ENCODE results near the gene IL17C. TPM values are rescaled to one million over a fixed set of nuclear protein-coding genes. Genes with fewer than 3 reads are reported as not detected.

Gene IL17C
- total and polyA plus RNA-seq, 2 donors (not counting 1 experiment from before 2014, with no cell fraction given): 1.3 to 1.5 TPM

DNA sequence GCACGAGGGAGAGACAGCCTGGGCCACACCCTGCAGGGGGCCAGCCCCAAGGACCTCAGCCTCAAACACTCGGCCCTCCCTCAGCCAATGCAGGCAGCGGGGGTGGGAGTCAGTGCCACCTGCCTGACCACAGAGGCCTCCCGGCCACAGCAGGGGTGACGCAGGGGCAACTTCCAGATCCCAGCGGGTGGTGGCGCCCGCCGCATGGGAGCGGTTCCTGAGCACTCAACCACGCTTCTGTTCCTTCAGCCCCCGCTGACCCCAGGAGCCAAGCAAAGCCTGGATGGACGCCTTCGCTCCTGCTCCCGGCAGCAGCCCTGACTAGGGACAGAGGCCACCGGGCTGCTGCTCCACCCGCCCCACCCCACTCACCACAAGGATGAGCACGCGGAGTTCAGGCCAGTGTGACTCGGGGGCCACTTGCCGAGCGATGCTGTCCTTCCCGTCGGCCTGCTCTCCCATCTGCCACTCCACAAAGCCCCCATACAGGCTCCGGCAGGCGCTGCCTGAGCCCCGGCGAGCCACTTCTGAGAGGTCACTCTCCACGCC lies 17.4 kb downstream of the IL17C start:
- H2AFZ ChIP-seq (ENCODE audit: insufficient read depth, low read depth, low read length, poor library complexity, severe bottlenecking): no peak overlapping the region
- no peak overlapping the region for H3K27ac Mint-ChIP-seq
- H3K4me1 ChIP-seq (ENCODE audit: control insufficient read depth in 2 of 2, insufficient read depth in 2 of 2, low read length in 2 of 2): peaks cover 12 to 25% of the 10 kb centered on the region in 2 donors
- no peak for ATAC-seq (ENCODE audit: low read depth)
- peaks cover 51% of the 10 kb centered on the region for H3K79me2 ChIP-seq (ENCODE audit: control insufficient read depth, insufficient read depth, low read length)
- peaks cover 0 to 18% of the 10 kb centered on the region in 2 experiments for H3K36me3 ChIP-seq (replicated peaks in 1 of 2; ENCODE audit: control extremely low read depth in 1 of 2, control insufficient read depth in 1 of 2, extremely low read depth in 1 of 2, insufficient read depth in 2 of 2, low read length in 1 of 2)
- no peaks in the 10 kb centered on the region for H3K27me3 ChIP-seq (replicated peaks in 1 of 4; ENCODE audit: control extremely low read depth in 1 of 4, control insufficient read depth in 3 of 4, insufficient read depth in 4 of 4, low read length in 3 of 4)
- H3K9ac ChIP-seq (ENCODE audit: low read length): no peak overlapping the region
- no peak overlapping the region for H3K4me3 ChIP-seq (ENCODE audit: control extremely low read depth in 1 of 5, extremely low read depth in 1 of 5, insufficient read depth in 1 of 5, low read depth in 2 of 5, low read length in 4 of 5)
- H3K27me3 Mint-ChIP-seq: no peaks in the 10 kb centered on the region
- no peaks in the 10 kb centered on the region for H3K9me3 ChIP-seq (ENCODE audit: control extremely low read depth in 1 of 3, control insufficient read depth in 2 of 3, insufficient read depth in 1 of 3, low read length in 2 of 3)
- no peak overlapping the region for H3K27ac ChIP-seq (ENCODE audit: low read length in 2 of 2)
- POLR2A ChIA-PET: no interaction called here
- CTCF ChIA-PET: no interaction called here
- DNase-seq: no peak
- H4K20me1 ChIP-seq (ENCODE audit: control insufficient read depth, insufficient read depth, low read length, poor library complexity, severe bottlenecking): peaks cover 5% of the 10 kb centered on the region
- no peaks in the 10 kb centered on the region for H3K9me3 Mint-ChIP-seq (ENCODE audit: insufficient read depth)
- intact Hi-C loops (cut with micrococcal nuclease): no loop called here
- WGBS (ENCODE audit: insufficient coverage): 94% methylated on average over 29 of the region's 29 CpGs
- H3K4me1 Mint-ChIP-seq: peaks cover 20% of the 10 kb centered on the region
- no peak overlapping the region for H3K4me2 ChIP-seq (replicated peaks; ENCODE audit: low read depth, low read length, poor library complexity, severe bottlenecking)
- H3K4me3 Mint-ChIP-seq: no peak overlapping the region
- TF ChIP-seq, protein P1, sequence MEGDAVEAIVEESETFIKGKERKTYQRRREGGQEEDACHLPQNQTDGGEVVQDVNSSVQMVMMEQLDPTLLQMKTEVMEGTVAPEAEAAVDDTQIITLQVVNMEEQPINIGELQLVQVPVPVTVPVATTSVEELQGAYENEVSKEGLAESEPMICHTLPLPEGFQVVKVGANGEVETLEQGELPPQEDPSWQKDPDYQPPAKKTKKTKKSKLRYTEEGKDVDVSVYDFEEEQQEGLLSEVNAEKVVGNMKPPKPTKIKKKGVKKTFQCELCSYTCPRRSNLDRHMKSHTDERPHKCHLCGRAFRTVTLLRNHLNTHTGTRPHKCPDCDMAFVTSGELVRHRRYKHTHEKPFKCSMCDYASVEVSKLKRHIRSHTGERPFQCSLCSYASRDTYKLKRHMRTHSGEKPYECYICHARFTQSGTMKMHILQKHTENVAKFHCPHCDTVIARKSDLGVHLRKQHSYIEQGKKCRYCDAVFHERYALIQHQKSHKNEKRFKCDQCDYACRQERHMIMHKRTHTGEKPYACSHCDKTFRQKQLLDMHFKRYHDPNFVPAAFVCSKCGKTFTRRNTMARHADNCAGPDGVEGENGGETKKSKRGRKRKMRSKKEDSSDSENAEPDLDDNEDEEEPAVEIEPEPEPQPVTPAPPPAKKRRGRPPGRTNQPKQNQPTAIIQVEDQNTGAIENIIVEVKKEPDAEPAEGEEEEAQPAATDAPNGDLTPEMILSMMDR (IDR thresholded peaks at IDR 0.05): no peak

DNA sequence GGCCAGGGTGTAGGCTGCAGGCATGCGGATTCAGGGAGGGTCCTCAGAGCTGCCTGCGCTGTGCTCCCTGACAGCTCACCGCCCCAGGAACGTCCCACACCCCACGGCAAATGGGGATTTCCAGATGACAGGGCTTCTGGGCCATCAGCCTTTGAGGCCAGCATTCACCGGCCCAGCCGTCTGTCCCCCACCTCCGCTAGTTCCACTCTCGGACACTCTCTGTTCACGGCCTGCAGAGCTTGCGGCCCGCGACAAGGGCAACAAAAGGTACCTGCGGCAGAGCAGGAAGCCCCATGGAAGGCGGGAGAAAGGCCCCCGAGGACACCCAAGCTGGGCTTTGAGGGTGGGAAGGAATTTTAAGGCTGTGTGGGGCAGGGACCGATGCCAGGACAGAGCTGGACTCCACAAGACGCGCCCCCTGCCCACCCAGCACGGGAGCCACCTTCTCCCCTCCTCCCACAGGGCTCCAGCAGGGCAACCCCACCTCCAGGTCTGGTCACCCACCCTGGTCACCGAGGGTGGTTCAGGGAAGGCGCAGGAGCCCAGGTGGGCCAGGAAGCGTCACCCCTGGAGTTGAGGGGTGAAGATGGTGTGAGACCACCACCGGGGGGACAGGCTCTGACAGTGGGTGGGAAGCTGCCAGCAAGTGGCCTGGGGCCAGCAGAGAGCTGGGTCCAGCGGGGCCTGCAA lies 18.1 kb downstream of the IL17C start:
- H3K9me3 ChIP-seq (ENCODE audit: control extremely low read depth in 1 of 3, control insufficient read depth in 2 of 3, insufficient read depth in 1 of 3, low read length in 2 of 3): no peaks in the 10 kb centered on the region
- H2AFZ ChIP-seq (ENCODE audit: insufficient read depth, low read depth, low read length, poor library complexity, severe bottlenecking): no peak overlapping the region
- no peak overlapping the region for H3K27ac ChIP-seq (ENCODE audit: low read length in 2 of 2)
- H3K4me1 Mint-ChIP-seq: peaks cover 21% of the 10 kb centered on the region
- no peak overlapping the region for H3K9ac ChIP-seq (ENCODE audit: low read length)
- ATAC-seq (ENCODE audit: low read depth) (no peak), DNase-seq (no peak)
- intact Hi-C loops (cut with micrococcal nuclease): no loop called here
- TF ChIP-seq EZH2 (IDR thresholded peaks at IDR 0.05; ENCODE audit: borderline replicate concordance, insufficient read depth, low read depth, low read length, poor library complexity, severe bottlenecking): no peak
- TF ChIP-seq, protein P1 (IDR thresholded peaks at IDR 0.05): no peak
- no peaks in the 10 kb centered on the region for H3K9me3 Mint-ChIP-seq (ENCODE audit: insufficient read depth)
- peaks cover 16 to 28% of the 10 kb centered on the region in 2 donors for H3K4me1 ChIP-seq (ENCODE audit: control insufficient read depth in 2 of 2, insufficient read depth in 2 of 2, low read length in 2 of 2)
- no peak overlapping the region for H3K4me3 Mint-ChIP-seq
- peaks cover 45% of the 10 kb centered on the region for H3K79me2 ChIP-seq (ENCODE audit: control insufficient read depth, insufficient read depth, low read length)
- no peak overlapping the region for H3K4me3 ChIP-seq (ENCODE audit: control extremely low read depth in 1 of 5, extremely low read depth in 1 of 5, insufficient read depth in 1 of 5, low read depth in 2 of 5, low read length in 4 of 5)
- H3K27me3 Mint-ChIP-seq: no peaks in the 10 kb centered on the region
- POLR2A ChIA-PET: interaction anchor here (0.7 kb wide), 1 partner anchor 65 kb away, joined by 5 read pairs; no protein-coding TSS in a partner anchor
- H3K27ac Mint-ChIP-seq: no peak overlapping the region
- H4K20me1 ChIP-seq (ENCODE audit: control insufficient read depth, insufficient read depth, low read length, poor library complexity, severe bottlenecking): no peaks in the 10 kb centered on the region
- CTCF ChIA-PET: no interaction called here
- WGBS (ENCODE audit: insufficient coverage): 83% methylated on average over 16 of the region's 25 CpGs
- H3K4me2 ChIP-seq (replicated peaks; ENCODE audit: low read depth, low read length, poor library complexity, severe bottlenecking): no peak overlapping the region
- no peaks in the 10 kb centered on the region for H3K27me3 ChIP-seq (replicated peaks in 1 of 4; ENCODE audit: control extremely low read depth in 1 of 4, control insufficient read depth in 3 of 4, insufficient read depth in 4 of 4, low read length in 3 of 4)
- peaks cover 0 to 18% of the 10 kb centered on the region in 2 experiments for H3K36me3 ChIP-seq (replicated peaks in 1 of 2; ENCODE audit: control extremely low read depth in 1 of 2, control insufficient read depth in 1 of 2, extremely low read depth in 1 of 2, insufficient read depth in 2 of 2, low read length in 1 of 2)

Data from B cell (primary cell).